NB4 (cell line): ENCODE data around the gene EAF2.

ENCODE experiments used
- DNase-seq: peaks from one replicate; pipeline ENCODE4 v3.0.0; 2010; ENCODE audit warnings: low read depth
- H3K4me3 ChIP-seq: one replicate; pipeline ENCODE4 v1.5.1; 2011; ENCODE audit warnings: mild to moderate bottlenecking, low read depth, low read length, moderate library complexity
- MYC ChIP-seq: IDR thresholded peaks from 2 replicates; pipeline ENCODE4 v1.6.1; 2011; ENCODE audit warnings: low read depth, low read length
- POLR2A ChIP-seq: IDR thresholded peaks from 2 replicates; pipeline ENCODE4 v1.6.1; 2011; ENCODE audit warnings: mild to moderate bottlenecking; ENCODE audit not compliant: insufficient read length; ENCODE audit errors: extremely low read depth
- TF ChIP-seq, protein P1 (sequence below): IDR thresholded peaks from one replicate; pipeline ENCODE4 v1.5.1; 2012; ENCODE audit warnings: low read depth, low read length
- TF ChIP-seq, protein P2 (sequence below): IDR thresholded peaks from 2 replicates; pipeline ENCODE4 v1.6.1; 2011; ENCODE audit warnings: low read depth, low read length

The EAF2 gene

DNA sequence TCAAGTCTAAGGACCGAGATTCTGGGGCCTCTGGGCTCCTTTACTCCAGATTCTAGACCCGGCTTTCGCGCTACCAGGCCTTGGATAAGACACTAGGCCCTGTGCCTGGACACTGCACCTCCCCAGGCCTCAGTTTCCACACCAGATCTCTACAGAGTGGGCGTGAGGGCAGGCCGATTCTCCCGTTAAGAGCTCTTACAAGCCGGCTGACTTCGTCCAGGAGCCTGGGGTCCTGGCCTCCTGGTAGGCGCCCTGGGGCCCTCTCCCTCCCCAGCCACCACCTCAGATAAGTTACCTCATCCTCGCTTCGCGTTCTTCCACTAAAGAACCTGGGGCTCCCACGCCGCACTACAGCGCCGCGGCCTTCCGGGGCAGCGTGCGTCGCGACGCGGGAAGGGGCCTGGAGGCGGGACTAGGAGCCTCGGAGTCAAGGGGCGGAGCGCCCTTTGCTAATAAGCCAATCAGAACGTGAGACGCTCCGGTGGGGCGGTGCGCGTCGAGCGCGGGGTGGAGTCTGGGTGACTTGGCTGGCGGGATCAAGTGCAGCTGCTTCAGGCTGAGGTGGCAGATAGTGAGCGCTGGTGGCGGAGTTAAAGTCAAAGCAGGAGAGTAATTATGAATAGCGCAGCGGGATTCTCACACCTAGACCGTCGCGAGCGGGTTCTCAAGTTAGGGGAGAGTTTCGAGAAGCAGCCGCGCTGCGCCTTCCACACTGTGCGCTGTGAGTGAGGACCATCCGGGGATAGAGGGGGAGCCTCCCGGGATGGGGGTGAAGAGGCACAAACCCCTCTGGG, at the start of gene EAF2, which contains the start of gene IQCB1:
Gene EAF2, plus strand, starts transcription at position 539 of the 794 bp plus-strand sequence. Its CDS starts 77 bp downstream, at position 616.
Gene IQCB1, minus strand, starts transcription at position 390 of the 794 bp plus-strand sequence. CDS start 6,100 bp downstream, outside the sequence.
- DNase-seq: peak; percentile 98

DNA sequence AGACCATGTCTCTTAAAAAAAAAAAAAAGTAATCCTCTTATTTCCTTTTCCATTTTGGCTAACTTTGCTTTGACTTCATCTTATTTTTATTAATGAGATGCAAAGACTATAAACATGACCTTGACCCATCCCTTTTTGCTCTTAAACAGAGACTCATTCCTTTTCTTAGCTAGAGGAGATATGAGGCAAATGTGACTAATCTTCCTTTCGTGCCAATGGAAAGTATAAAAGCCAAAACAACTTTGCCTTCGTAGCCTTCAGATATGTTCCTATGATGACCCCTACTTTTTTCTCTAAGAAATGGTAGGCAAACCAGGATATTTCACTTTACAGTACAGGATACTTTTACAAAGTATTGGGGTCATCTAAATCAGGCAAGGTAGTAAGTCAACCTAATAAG, 48.5 kb upstream of the EAF2 start:
- H3K4me3 ChIP-seq: no peak overlapping the region
- TF ChIP-seq, protein P1, sequence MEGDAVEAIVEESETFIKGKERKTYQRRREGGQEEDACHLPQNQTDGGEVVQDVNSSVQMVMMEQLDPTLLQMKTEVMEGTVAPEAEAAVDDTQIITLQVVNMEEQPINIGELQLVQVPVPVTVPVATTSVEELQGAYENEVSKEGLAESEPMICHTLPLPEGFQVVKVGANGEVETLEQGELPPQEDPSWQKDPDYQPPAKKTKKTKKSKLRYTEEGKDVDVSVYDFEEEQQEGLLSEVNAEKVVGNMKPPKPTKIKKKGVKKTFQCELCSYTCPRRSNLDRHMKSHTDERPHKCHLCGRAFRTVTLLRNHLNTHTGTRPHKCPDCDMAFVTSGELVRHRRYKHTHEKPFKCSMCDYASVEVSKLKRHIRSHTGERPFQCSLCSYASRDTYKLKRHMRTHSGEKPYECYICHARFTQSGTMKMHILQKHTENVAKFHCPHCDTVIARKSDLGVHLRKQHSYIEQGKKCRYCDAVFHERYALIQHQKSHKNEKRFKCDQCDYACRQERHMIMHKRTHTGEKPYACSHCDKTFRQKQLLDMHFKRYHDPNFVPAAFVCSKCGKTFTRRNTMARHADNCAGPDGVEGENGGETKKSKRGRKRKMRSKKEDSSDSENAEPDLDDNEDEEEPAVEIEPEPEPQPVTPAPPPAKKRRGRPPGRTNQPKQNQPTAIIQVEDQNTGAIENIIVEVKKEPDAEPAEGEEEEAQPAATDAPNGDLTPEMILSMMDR: no peak
- TF ChIP-seq POLR2A (no peak), MYC (no peak)
- TF ChIP-seq, protein P2, sequence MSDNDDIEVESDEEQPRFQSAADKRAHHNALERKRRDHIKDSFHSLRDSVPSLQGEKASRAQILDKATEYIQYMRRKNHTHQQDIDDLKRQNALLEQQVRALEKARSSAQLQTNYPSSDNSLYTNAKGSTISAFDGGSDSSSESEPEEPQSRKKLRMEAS: no peak
- no peak for DNase-seq

More for the DNA sequence above, at the start of gene EAF2, which contains the start of gene IQCB1:
- TF ChIP-seq, protein P1: no peak
- TF ChIP-seq, protein P2: peak; percentile 88
- TF ChIP-seq MYC (peak; percentile 91), POLR2A (peak; percentile 94)
- H3K4me3 ChIP-seq: peak within 1 kb of the TSS; percentile 90

DNA sequence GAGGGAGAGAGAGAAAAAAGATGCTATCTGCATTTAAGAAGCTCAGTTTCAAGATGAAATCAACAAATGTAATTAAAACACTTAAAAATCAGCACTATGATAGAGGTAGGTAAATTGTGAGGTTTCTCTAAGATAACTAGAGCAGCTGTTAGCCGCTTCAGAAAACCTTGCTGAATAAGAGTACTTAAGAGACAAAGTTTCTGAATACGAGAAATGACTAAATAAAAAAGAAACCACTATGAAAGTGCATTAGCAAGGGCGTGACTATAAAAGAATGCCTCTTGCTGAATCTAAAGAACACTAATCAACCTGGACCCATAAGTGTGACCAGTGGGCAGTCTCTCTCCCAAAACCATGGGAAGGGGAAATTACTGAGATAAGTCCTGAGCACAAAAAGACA, 41.9 kb upstream of the EAF2 start:
- DNase-seq: no peak
- no peak for TF ChIP-seq POLR2A
- TF ChIP-seq, protein P2: no peak
- no peak for TF ChIP-seq MYC
- TF ChIP-seq, protein P1: no peak
- no peak overlapping the region for H3K4me3 ChIP-seq

DNA sequence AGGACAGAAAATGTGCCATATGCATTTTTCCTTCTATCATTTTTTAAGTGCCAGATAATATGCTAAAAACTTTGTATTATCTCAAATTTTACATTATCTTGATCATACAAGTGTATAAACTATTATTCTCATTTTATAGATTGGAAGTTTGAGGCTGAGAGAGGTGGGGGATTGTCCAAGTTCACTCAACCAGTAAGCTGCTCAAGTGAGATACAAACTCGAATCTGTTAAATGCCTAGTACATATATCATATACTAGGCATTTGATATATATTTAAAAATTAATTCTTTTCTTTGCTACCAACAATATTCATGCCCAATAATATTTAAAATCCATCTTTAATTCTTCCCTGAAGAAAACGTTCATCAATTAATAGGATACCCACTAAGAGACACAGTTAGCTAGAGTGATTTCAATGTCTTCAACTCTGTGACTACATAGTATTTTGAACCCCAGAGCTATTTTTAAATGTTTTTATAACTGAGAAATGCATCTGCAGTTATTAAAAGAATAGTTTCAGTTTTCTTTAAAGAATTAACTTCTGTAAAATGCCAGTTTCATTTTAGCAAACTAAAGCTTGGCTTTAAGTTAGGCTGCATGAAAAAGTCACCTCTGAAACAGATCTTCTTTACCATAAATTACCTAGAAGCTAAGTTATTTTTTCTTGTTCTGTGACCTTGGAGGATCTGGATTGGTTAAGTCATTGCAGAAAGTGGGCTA, 40.6 kb upstream of the EAF2 start:
- no peak overlapping the region for H3K4me3 ChIP-seq
- DNase-seq: no peak

DNA sequence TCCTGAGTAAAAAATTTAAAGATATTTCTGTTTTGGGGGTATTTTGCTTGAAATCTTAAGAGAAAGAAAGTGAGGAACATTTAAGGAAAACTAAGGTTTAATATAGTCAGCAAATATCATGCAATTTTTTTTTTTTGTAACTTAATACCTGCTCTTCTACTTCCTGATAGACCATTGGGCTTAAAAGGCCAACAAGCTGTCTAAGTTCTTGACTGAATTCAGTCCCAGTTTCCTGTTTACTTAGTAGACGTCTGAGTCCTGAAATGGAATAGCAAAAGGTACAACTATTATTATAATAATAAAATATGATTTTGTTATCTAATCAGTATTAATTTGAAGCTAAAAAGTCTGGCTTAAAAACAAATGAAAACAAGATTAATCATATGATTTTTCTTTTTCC, 38.0 kb upstream of the EAF2 start:
- no peak for DNase-seq
- TF ChIP-seq, protein P2: no peak
- no peak for TF ChIP-seq MYC
- TF ChIP-seq, protein P1: no peak
- TF ChIP-seq POLR2A: no peak
- H3K4me3 ChIP-seq: no peak overlapping the region

More for the DNA sequence above, 40.6 kb upstream of the EAF2 start:
- TF ChIP-seq POLR2A: no peak

DNA sequence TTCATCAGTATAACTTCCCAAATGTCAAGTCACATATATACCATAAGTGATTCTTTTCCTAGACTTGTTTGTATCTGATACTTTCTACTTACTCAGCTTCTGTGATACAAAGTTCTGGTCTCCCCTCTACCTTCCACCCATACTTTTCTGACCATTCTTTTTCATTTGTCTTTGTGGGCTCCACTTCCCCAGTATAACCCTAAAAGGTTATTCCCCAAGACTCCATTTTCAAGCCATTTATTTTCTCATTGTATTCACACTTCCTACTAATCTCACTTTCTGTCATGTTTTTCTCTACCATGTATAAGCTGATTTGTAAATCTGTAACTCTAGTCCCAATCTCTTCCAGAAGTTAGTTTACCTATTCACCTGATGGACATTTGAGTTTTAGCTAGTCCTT, 34.1 kb upstream of the EAF2 start:
- no peak for DNase-seq
- no peak for TF ChIP-seq POLR2A
- TF ChIP-seq, protein P1: no peak
- TF ChIP-seq MYC: no peak
- TF ChIP-seq, protein P2: no peak
- H3K4me3 ChIP-seq: no peak overlapping the region
